GM18517 (cell line): ENCODE data around the gene SLIT3.
"Not testable (repeated sequence)": the region's sequence is repeated elsewhere in the genome, so short reads cannot be mapped to it uniquely, and the experiment has no call there.

Experiments
- ATAC-seq: cut with Tn5 transposase; IDR thresholded peaks from one replicate; pipeline ENCODE4 v1.9.1; 2021; ENCODE audit warnings: mild to moderate bottlenecking, moderate library complexity; ENCODE audit not compliant: unreplicated experiment

Gene SLIT3

DNA sequence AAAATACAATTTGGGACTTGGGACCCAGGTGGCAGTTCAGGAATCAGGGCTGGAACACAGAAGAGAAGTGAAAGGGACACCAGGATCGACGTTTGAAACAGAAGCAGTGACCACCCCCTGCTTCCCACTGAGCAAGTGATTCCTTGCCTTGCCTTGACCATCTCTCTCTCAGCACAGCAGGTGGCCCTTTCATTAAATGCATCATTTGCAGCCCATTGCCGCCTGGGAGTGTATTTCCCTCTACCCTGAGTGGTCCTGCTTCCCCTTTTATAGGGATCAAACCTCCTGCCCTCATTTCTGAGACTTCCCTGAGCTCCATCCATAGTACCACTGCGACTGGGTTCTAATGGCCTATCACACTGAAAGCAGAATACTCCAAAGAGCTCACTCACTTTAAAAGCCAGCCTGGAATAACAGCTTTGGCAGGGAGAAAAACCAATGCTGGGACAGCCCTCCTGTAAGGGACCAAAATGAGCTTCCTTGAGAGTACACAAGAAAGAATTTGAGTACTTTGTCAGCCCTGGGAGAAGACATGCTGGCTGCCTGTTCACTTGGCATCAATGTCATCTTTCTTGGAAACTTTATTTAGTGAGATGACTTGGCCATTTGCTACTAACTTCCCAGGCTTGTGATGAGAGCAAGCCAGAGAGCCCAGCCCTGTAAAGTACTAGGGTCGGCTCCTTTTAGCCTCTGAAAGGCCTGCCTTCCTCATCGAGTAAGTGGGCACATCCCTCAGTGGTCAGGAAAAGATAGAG lies 149.7 kb downstream of the SLIT3 start:
- no peak for ATAC-seq

DNA sequence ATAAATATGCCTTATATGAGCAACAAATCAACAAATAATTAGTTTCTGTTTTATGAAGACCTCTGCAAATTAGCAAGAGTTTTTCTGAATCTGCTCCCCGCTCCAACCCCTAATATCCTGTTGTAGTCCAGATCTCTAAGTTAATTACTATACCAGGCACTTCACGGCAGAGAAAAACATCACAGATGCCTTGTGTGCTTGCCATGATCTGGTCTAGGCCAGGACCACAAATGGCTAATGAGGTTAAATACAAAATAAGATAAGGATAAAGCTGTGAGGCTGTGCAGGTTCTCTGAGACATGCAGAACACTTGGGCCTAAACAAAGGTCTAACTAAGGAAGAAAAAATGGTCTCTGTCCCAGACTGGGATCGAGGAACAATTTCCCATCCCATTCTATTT lies 150.8 kb downstream of the SLIT3 start:
- no peak for ATAC-seq

DNA sequence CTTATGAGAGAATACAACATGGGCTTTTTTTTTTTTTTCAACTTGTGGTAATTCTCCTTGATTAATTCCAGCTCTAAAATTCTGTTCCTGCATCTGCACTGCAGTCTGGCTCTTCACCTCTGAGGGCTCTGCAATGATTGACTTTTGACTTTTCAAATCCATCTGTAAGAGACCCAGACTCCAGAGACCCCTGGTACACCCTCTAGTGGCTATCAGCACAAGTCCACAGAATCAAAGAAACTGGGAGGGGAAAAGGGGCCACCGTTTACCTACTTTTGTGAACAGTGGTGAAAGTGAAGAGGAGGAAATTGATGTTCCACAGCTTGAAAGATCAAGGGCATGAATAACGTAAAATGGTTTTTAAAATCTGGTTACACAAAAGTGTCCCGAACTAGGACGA lies 151.6 kb downstream of the SLIT3 start:
- no peak for ATAC-seq

DNA sequence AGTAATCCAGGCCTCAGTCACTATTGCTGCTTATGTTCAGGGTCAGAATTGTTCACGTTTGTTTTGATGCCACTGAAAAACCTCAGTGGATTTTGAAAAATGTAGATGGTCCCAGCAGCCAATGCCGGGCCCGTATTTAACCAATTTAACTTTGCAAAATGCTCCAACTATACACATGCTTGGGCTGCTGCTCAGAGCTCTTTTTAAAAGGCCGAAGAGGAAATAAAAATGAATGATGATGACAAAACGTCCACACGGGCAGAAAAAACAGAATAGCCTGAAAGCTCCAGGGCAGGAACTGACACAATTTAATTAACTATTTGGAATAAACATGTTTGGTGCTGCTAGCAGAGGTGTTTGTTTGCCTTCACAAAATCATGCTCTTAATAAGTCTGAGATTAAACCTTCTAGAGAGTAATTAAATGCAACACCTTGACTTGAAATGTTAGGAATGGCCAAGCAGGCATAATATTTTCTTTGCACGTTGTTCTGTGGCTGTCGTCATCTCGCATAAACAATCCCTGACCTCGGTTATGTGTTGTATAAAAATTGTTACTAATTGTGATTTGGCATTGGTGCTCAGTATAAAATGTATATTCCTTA lies 152.7 kb downstream of the SLIT3 start:
- no peak for ATAC-seq

DNA sequence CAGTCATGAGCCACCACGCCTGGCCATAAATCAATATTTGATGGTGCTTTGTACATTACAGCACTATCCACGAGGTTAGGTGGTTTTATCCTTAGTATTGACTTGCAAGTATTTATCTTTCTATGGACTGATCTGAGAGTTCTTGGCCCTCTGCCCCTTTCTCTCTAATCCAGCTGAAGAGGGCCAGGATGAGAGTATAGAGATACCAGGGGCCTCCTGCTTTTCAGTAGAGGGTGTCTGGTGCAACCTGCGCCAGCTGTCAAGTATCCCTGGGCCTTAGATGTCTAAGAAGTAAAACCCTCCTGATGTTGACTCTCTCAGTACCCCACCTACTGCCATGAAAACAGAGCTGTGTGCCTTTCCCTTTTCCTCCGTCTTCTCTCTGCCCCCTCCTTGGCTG lies 153.4 kb downstream of the SLIT3 start:
- ATAC-seq = no peak

DNA sequence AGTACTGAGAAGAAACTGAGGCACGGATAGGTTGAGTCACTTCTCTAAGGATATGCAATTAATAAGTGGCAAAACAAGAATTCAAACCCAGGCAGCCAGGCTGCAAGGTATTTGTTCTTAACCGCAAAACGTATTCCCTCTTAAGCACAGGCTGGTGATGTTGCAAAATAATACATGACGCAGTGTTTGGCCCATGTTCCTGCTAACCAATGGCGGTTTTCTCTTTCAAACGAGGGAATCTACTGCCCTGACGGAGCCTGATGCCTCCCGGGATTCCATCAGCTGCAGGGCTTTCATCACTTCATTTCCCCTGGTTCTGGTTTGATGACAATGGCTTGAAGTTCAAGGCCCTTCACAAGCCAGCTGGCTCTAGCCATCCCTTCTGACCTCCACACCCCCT lies 154.8 kb downstream of the SLIT3 start:
- no peak for ATAC-seq

GRCh38 chr5:169142264-169142970 lies 158.5 kb downstream of the SLIT3 start:
- ATAC-seq = no peak

GRCh38 chr5:169140215-169140614 lies 160.7 kb downstream of the SLIT3 start:
- ATAC-seq = not testable (repeated sequence)

- no peak for ATAC-seq
Measured at GRCh38 chr5:169139480-169140050, 161.4 kb downstream of the SLIT3 start.

DNA sequence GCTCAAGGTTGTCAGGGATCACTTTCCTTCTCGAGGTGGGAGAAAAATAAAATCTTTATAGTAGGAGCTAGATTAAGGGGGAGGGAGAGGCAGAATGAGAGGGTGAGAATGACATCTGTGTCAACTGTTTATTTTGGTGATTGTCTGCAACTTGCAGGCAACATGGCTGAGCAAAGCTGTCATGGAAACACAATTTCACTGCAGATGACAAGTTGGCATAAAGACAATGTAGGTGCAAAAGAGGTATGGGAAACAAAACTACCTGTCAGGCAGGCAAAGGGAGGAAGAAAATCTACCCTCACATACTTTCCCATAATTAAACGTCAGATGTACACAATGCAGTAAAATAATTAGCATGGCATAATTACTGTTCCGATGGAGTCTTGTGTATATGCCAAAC lies 167.4 kb downstream of the SLIT3 start:
- ATAC-seq = no peak

GRCh38 chr5:169132302-169132660 lies 168.7 kb downstream of the SLIT3 start:
- no peak for ATAC-seq

- no peak for ATAC-seq
Measured at GRCh38 chr5:169131616-169132301, 169.2 kb downstream of the SLIT3 start.

DNA sequence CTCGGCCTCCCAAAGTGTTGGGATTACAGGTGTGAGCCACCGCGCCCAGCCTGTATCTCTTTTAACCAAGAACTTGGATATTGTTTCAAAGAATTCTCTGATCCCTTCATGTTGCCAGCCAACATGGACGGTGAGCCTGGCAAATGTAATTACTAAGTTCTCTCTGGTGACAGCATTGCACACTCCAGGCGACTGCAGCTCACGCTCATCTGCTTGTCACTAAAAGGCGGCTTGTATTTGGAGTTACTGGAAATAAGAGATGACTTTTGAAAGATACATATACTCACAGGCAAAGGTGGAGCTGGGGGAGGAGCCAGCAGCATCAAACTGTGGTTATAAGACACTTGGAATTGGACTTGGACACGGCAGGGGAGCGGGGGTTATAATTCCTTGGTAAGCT lies 172.3 kb downstream of the SLIT3 start:
- no peak for ATAC-seq

GRCh38 chr5:169127431-169127830 lies 173.5 kb downstream of the SLIT3 start:
- no peak for ATAC-seq

DNA sequence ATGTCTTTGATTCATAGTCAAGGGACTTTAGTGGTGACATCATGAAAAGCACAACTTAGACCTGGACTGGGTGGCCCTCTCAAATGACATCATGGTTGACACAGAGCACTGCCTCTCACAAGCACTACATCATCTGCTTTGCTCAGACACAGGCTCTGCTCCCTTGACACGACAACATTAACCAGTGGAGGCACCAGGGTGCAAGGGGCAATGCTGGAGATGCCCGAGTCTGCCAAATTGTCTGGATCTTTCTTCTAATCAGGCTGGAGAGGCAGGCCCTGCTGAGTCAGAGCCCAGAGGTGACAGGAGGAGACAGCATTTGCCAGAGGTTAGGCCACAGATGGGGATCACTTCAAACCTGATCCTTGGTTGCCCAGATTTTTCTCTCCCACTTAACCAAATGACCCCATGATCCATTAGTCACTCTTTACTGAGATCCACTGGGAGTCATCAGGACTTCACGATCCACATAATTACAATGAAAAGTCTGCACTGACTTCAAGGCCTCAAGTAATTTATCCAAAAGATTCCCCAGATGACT lies 174.4 kb downstream of the SLIT3 start:
- no peak for ATAC-seq

GRCh38 chr5:169125571-169125970 lies 175.4 kb downstream of the SLIT3 start:
- ATAC-seq = no peak

- ATAC-seq = no peak
Measured at GRCh38 chr5:169122951-169123350, 178.0 kb downstream of the SLIT3 start.

DNA sequence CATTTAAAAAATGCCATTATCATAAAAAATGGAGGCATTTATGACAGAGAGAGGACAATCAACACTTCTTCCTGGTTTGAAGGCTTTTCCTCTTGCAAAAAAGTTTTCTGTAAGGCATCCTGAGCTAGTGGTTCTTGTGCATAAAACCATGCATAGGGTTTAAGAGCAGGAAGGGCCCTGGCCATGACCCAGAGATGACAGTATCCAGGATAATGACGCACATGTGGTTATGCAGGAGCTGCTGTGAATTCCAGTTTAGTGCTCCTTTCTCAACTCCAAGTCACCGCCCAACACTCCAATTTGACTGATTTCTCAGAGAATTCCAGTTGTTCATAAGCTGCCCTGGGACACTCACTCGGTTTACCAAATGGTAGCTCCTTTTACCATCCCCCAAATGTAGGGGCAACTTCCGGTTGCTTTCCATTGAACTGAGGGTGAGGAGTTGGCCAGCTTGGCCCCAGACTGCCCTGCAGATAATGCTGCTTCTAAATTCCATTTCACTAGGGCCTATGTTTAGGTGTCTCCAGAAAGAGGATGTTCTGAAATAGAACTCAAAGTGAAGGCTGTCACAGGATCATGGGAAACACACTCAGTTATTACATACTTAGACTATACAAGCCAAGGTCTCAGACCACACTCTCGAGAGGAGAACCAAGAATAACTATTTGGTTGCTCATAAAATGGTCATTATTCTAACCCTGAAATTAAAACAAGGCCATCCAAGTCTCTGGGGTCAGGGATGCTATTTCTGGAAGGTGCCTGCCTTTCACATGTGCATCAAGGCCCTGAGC lies 179.1 kb downstream of the SLIT3 start:
- ATAC-seq = no peak

DNA sequence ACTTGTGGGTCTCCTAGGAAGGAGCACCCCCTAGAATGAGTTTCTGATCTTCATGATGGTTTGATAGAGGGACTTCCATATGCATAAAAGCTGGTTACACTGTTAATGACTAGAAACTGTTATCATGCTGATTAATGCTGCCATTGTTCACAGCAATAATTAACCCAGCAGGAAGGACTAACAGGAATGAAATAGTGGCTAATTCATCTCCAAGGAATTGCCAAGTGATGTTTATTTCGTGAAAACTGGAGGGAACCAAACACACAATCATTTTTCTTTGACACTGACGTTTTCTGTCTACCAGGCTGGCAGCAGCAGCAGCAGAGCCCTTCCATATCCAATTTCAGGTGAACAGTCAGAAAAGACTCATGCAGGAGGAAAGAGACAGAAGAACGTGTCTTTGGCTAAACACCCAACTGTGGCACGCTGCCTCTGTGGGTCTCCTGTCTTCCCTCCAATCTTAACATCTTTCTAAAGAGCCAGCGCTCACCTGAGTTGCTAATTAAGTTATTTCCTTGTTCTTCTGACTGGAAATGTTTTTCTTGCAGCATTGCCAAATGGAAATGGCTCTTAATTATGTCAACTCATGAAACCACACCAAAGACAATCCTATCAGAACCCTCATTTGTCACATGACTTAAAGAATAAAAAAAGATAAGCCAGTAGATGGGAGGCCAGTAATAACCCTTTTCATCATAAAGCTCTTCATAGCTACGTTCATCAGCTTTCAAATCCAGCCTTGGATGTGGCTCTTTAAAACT lies 181.5 kb downstream of the SLIT3 start:
- no peak for ATAC-seq
